ENCODE measurements around the gene ASS1. TPM values are rescaled to one million over a fixed set of nuclear protein-coding genes. Genes with fewer than 3 reads are reported as not detected.

The ASS1 gene
- polyA plus RNA-seq, 4 donors: 295 to 962 (median 408) TPM

DNA sequence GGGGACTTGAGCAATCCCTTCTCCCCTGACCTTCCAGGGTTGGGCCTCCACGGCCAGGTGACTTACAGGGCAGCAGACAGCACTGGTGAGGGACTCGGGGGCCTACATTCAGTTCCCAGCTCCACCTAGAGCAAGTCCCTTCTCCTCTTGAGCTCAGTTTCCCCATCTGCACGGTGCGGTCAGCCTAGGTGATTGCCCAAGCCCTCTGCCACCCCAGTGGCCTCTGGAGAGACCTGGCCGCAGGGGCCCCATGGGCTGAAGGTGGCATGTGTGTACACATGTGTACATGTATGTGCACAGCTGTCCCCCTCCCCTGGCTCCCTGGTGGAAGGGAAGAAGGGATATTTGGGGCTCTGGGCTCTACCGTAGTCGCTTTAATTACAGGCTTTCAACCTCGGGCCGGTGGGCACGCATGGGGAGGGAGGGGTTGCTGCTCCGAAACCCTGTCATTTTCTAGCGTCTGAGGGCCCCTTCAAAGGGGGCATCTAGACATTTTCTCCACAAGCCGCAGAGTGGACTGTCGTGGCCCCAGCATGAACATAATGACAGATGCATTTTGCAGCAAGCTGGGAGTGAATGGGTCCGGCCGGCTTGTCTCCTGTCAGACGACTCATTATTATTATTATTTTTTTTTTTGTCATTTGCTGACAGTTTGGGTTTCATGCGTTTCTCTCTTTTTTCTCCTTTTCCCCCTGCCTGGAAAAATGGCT is 44.0 kb downstream of the ASS1 start:
- Histone ChIP-seq H3K27me3 (ENCODE audit: control insufficient read depth in 3 of 3, insufficient read depth in 3 of 3, low read length in 3 of 3) (no peaks in the 10 kb centered on the region), H3K27ac (ENCODE audit: low read depth in 1 of 3, low read length in 2 of 3) (no peak overlapping the region), H3K4me3 (ENCODE audit: low read depth in 1 of 3, low read length in 3 of 3) (no peak overlapping the region), H3K9me3 (ENCODE audit: control insufficient read depth in 2 of 2, insufficient read depth in 1 of 2, low read depth in 1 of 2, low read length in 1 of 2) (peaks cover 0 to 2% of the 10 kb centered on the region in 2 donors), H3K4me1 (ENCODE audit: control insufficient read depth in 3 of 3, insufficient read depth in 2 of 3, low read depth in 1 of 3, low read length in 2 of 3) (no peaks in the 10 kb centered on the region), H3K36me3 (ENCODE audit: control insufficient read depth in 3 of 3, insufficient read depth in 2 of 3, low read depth in 1 of 3, low read length in 3 of 3) (peaks cover 0 to 97% (median 2%) of the 10 kb centered on the region in 3 donors)
- no peak for DNase-seq
- no peak for FAIRE-seq
- WGBS, 3 donors: 89 to 93% (median 90%) methylated on average over 18 of the region's 18 CpGs

DNA sequence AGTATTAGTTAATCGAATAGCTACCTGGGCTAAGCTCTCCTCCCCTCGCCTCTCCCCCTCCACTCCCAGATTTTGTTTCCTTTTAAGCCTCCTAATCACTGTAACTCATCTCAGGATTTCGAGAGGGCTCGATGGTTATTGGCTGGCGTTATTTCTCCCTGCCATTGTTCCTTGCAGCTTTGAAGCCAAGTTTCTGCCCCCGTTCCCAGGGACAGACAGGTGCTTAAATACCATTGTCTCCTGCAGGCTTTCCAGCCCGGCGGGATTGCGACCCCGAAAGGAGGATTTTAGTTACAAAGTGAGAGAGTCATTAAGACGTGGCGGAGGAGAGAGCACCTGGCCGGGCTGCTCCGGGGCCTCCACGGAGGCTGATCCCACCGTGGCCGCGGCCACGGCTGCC is 46.2 kb downstream of the ASS1 start:
- peaks cover 2 to 97% (median 5%) of the 10 kb centered on the region in 3 donors for H3K36me3 ChIP-seq (ENCODE audit: control insufficient read depth in 3 of 3, insufficient read depth in 2 of 3, low read depth in 1 of 3, low read length in 3 of 3)
- H3K27ac ChIP-seq (ENCODE audit: low read depth in 1 of 3, low read length in 2 of 3): no peak overlapping the region
- peaks cover 0 to 16% of the 10 kb centered on the region in 2 donors for H3K9me3 ChIP-seq (ENCODE audit: control insufficient read depth in 2 of 2, insufficient read depth in 1 of 2, low read depth in 1 of 2, low read length in 1 of 2)
- WGBS, 3 donors: 87 to 92% (median 90%) methylated on average over 19 of the region's 19 CpGs
- no peaks in the 10 kb centered on the region for H3K4me1 ChIP-seq (ENCODE audit: control insufficient read depth in 3 of 3, insufficient read depth in 2 of 3, low read depth in 1 of 3, low read length in 2 of 3)
- H3K27me3 ChIP-seq (ENCODE audit: control insufficient read depth in 3 of 3, insufficient read depth in 3 of 3, low read length in 3 of 3): no peaks in the 10 kb centered on the region
- no peak overlapping the region for H3K4me3 ChIP-seq (ENCODE audit: low read depth in 1 of 3, low read length in 3 of 3)
- FAIRE-seq: no peak
- DNase-seq: no peak

DNA sequence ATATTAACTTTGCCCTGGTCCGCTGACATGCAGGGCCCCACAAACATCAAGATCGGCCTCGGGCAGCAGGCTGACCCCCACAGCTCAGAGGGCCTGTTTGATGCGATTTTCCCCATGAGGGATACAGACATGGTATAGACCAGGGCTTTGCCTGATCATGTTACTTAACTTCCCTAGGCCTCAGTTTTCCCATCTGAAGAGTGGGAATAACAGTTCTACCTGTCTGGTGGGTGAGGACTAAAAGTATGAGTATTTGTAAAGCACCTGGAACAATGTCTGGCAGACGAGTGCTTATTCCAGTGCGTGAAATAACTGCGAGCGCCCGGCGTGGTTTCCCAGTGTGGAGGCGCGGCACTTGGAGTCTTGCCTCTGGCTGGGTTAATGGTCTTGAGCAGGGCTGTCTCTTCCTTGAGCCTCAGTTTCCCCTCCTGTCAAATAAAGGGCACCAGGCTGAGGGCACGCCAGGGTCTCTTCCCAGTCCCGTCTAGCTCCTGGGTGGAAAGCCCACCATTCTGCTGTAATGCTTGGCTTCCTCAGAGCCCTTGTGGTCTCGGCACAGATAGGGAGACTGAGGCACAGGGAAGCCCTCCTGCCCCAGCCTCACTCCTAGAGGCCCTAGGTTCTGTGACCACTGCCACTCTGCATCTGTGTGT is 47.2 kb downstream of the ASS1 start:
- H3K4me3 ChIP-seq (ENCODE audit: low read depth in 1 of 3, low read length in 3 of 3): no peak overlapping the region
- no peaks in the 10 kb centered on the region for H3K27me3 ChIP-seq (ENCODE audit: control insufficient read depth in 3 of 3, insufficient read depth in 3 of 3, low read length in 3 of 3)
- H3K9me3 ChIP-seq (ENCODE audit: control insufficient read depth in 2 of 2, insufficient read depth in 1 of 2, low read depth in 1 of 2, low read length in 1 of 2): peaks cover 0 to 16% of the 10 kb centered on the region in 2 donors
- DNase-seq: no peak
- no peak overlapping the region for H3K27ac ChIP-seq (ENCODE audit: low read depth in 1 of 3, low read length in 2 of 3)
- WGBS, 3 donors: 92 to 95% (median 94%) methylated on average over 15 of the region's 15 CpGs
- peaks cover under 1 to 96% (median 5%) of the 10 kb centered on the region in 3 donors for H3K36me3 ChIP-seq (ENCODE audit: control insufficient read depth in 3 of 3, insufficient read depth in 2 of 3, low read depth in 1 of 3, low read length in 3 of 3)
- FAIRE-seq: no peak
- H3K4me1 ChIP-seq (ENCODE audit: control insufficient read depth in 3 of 3, insufficient read depth in 2 of 3, low read depth in 1 of 3, low read length in 2 of 3): no peaks in the 10 kb centered on the region

DNA sequence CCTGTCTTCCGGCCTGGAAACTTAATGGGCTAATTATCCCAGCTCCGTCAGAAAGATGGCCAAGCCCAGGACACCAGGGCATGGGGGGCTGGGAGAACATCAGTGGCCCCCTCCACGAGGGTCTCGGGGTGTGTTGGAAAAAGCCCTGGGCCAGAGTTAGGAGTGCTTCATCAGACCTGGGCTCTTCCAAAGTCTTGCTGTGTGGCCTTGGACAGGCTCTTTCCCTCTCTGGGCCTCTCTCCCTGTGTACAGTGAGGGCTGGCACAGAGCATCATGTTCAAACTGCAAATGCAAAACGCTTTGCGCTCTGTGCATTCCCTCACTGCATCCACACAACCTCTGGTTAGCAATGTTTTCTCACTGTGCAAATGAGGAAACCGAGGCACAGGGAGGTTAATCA is 48.3 kb downstream of the ASS1 start:
- Histone ChIP-seq H3K27me3 (ENCODE audit: control insufficient read depth in 3 of 3, insufficient read depth in 3 of 3, low read length in 3 of 3) (no peaks in the 10 kb centered on the region), H3K4me3 (ENCODE audit: low read depth in 1 of 3, low read length in 3 of 3) (no peak overlapping the region), H3K4me1 (ENCODE audit: control insufficient read depth in 3 of 3, insufficient read depth in 2 of 3, low read depth in 1 of 3, low read length in 2 of 3) (peaks cover 0 to 7% (median 0%) of the 10 kb centered on the region in 3 donors), H3K36me3 (ENCODE audit: control insufficient read depth in 3 of 3, insufficient read depth in 2 of 3, low read depth in 1 of 3, low read length in 3 of 3) (peaks cover 0 to 95% (median 5%) of the 10 kb centered on the region in 3 donors), H3K9me3 (ENCODE audit: control insufficient read depth in 2 of 2, insufficient read depth in 1 of 2, low read depth in 1 of 2, low read length in 1 of 2) (peaks cover 0 to 16% of the 10 kb centered on the region in 2 donors), H3K27ac (ENCODE audit: low read depth in 1 of 3, low read length in 2 of 3) (no peak overlapping the region)
- FAIRE-seq (no peak), DNase-seq (no peak)
- 85 to 90% (median 86%) methylated on average over 7 of the region's 7 CpGs for WGBS, 3 donors

DNA sequence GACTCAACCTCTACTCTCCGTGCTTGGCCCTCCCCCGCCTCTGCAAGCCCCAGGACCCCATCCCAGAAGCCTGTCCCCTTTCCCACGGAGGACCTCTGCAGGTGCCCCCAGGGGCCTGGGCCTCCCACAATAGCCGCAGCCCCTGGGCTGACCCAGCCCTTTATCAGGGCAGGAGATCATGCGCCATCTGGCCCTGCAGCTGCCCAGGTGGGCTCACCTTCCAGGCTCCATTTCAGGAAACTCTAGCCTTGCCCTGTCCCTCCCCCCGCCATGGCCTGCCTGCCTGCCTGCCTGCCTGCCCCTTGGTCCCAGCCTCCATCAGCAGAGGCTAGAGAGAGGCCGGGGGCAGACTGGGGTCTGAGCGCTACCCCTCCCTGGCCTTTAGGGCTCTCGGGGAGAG is 48.7 kb downstream of the ASS1 start:
- H3K27ac ChIP-seq (ENCODE audit: low read depth in 1 of 3, low read length in 2 of 3): no peak overlapping the region
- no peak for DNase-seq
- no peaks in the 10 kb centered on the region for H3K27me3 ChIP-seq (ENCODE audit: control insufficient read depth in 3 of 3, insufficient read depth in 3 of 3, low read length in 3 of 3)
- H3K4me1 ChIP-seq (ENCODE audit: control insufficient read depth in 3 of 3, insufficient read depth in 2 of 3, low read depth in 1 of 3, low read length in 2 of 3): peaks cover 0 to 11% (median 0%) of the 10 kb centered on the region in 3 donors
- WGBS, 3 donors: 77 to 97% (median 82%) methylated on average over 8 to 9 of the region's 9 CpGs
- no peak for FAIRE-seq
- peaks cover 0 to 16% of the 10 kb centered on the region in 2 donors for H3K9me3 ChIP-seq (ENCODE audit: control insufficient read depth in 2 of 2, insufficient read depth in 1 of 2, low read depth in 1 of 2, low read length in 1 of 2)
- no peak overlapping the region for H3K4me3 ChIP-seq (ENCODE audit: low read depth in 1 of 3, low read length in 3 of 3)
- peaks cover 0 to 96% (median 5%) of the 10 kb centered on the region in 3 donors for H3K36me3 ChIP-seq (ENCODE audit: control insufficient read depth in 3 of 3, insufficient read depth in 2 of 3, low read depth in 1 of 3, low read length in 3 of 3)

DNA sequence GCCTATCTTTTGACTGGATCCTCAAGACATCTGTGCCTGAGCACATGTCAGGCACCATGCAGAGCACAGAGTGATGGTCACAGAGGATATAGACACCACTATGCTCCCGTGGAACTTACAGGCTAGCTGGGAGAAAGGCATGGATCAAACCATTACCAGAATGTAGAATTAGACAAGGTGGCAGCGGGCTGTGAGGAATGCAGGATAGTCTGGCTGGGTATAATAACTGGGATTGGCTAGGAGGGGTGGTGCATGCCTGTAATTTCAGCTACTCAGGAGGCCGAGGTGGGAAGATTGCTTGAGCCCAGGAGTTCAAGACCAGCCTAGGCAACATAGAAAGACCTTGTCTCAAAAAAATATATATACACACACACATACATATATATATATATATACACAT is 50.3 kb downstream of the ASS1 start:
- Histone ChIP-seq H3K36me3 (ENCODE audit: control insufficient read depth in 3 of 3, insufficient read depth in 2 of 3, low read depth in 1 of 3, low read length in 3 of 3) (peaks cover 0 to 95% (median 5%) of the 10 kb centered on the region in 3 donors), H3K4me3 (ENCODE audit: low read depth in 1 of 3, low read length in 3 of 3) (no peak overlapping the region), H3K27me3 (ENCODE audit: control insufficient read depth in 3 of 3, insufficient read depth in 3 of 3, low read length in 3 of 3) (no peaks in the 10 kb centered on the region), H3K9me3 (ENCODE audit: control insufficient read depth in 2 of 2, insufficient read depth in 1 of 2, low read depth in 1 of 2, low read length in 1 of 2) (peaks cover 0 to 16% of the 10 kb centered on the region in 2 donors), H3K4me1 (ENCODE audit: control insufficient read depth in 3 of 3, insufficient read depth in 2 of 3, low read depth in 1 of 3, low read length in 2 of 3) (peaks cover 0 to 27% (median 0%) of the 10 kb centered on the region in 3 donors), H3K27ac (ENCODE audit: low read depth in 1 of 3, low read length in 2 of 3) (no peak overlapping the region)
- DNase-seq (no peak), FAIRE-seq (no peak)
- WGBS, 3 donors: 84 to 95% (median 95%) methylated on average over 3 of the region's 3 CpGs

DNA sequence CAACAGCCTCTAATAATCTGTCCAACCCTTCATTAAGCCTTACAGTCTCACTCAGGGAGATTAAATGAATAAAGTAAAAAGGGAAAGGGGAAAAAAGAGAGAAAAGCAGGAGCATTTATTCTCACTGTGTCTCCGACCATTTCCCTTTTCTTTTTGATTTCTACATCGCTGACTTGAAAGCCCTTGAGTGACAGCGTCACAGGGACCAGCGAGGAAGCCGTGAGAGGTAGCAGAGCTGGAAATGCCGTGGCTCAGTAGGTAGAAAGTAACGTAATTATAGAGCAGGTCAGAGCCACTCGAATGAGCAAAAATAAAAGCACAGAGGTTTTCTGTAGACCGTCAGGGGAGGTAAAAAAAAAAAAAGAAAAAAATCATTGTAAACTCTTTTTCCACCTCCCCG is 52.4 kb downstream of the ASS1 start:
- 86 to 97% (median 89%) methylated on average over 10 of the region's 10 CpGs for WGBS, 3 donors
- Histone ChIP-seq H3K27ac (ENCODE audit: low read depth in 1 of 3, low read length in 2 of 3) (no peak overlapping the region), H3K9me3 (ENCODE audit: control insufficient read depth in 2 of 2, insufficient read depth in 1 of 2, low read depth in 1 of 2, low read length in 1 of 2) (peaks cover 0 to 16% of the 10 kb centered on the region in 2 donors), H3K4me3 (ENCODE audit: low read depth in 1 of 3, low read length in 3 of 3) (no peak overlapping the region), H3K27me3 (ENCODE audit: control insufficient read depth in 3 of 3, insufficient read depth in 3 of 3, low read length in 3 of 3) (no peaks in the 10 kb centered on the region), H3K36me3 (ENCODE audit: control insufficient read depth in 3 of 3, insufficient read depth in 2 of 3, low read depth in 1 of 3, low read length in 3 of 3) (peaks cover 0 to 96% (median 5%) of the 10 kb centered on the region in 3 donors), H3K4me1 (ENCODE audit: control insufficient read depth in 3 of 3, insufficient read depth in 2 of 3, low read depth in 1 of 3, low read length in 2 of 3) (peaks cover 0 to 43% (median 3%) of the 10 kb centered on the region in 3 donors)
- DNase-seq (no peak), FAIRE-seq (no peak)

DNA sequence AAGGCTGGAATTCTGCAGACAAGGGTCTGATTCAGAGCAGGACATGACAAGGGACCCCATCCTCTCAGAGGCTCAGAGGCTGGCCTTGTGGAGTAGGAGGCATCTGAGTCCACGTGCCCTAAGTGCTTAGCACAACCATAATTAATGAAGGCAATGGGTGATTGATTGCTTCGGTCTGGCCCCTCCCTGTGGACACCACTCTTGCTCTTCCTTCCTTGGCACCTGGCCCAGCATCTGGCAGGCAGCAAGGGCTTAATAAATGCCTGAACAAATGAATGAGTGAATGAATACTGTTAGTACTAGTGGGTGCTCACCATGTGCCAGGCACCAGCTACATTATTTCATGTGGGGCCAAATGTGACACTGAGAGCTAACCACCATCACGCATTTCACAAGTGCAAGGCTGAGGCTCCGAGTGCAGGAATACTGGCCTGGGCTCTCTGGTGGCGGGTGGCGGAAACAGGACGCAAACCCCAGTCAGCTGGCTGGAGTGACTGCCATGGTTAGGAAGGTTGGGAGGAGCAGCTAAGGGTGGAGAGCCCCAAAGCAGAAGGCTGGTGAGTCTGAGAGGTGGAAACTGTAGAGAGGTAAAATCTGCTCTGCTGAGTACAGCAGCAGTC is 53.6 kb downstream of the ASS1 start:
- Histone ChIP-seq H3K4me1 (ENCODE audit: control insufficient read depth in 3 of 3, insufficient read depth in 2 of 3, low read depth in 1 of 3, low read length in 2 of 3) (peaks cover 0 to 43% (median 3%) of the 10 kb centered on the region in 3 donors), H3K36me3 (ENCODE audit: control insufficient read depth in 3 of 3, insufficient read depth in 2 of 3, low read depth in 1 of 3, low read length in 3 of 3) (peaks cover 0 to 91% (median 5%) of the 10 kb centered on the region in 3 donors), H3K9me3 (ENCODE audit: control insufficient read depth in 2 of 2, insufficient read depth in 1 of 2, low read depth in 1 of 2, low read length in 1 of 2) (peaks cover 0 to 16% of the 10 kb centered on the region in 2 donors), H3K27me3 (ENCODE audit: control insufficient read depth in 3 of 3, insufficient read depth in 3 of 3, low read length in 3 of 3) (no peaks in the 10 kb centered on the region), H3K4me3 (ENCODE audit: low read depth in 1 of 3, low read length in 3 of 3) (no peak overlapping the region), H3K27ac (ENCODE audit: low read depth in 1 of 3, low read length in 2 of 3) (peak overlapping the region in 2 of 3 donors; percentile 74 to 95)
- FAIRE-seq (no peak), DNase-seq (peak; percentile 27 to 59)
- WGBS, 3 donors: 79 to 88% (median 80%) methylated on average over 7 of the region's 7 CpGs

Data from small intestine (tissue), 7 donors.